ENCODE measurements around the gene TMEM63B.

TMEM63B gene

DNA sequence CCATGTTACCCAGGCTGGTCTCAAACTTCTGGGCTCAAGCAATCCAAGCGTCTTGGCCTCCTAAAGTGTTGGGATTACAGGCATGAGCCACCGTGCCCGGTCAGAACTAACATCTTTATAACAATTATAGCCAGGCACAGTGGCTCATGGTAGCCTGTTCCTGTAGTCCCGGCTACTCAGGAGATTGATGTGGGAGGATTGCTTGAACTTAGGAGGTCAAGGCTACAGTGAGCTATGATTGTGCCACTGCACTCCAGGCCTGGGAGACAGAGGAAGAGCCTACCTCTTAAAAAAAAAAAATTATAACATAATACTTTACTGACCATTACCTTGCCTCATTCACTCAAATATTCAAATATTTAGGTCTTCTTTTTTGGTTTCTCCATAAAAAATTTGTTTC lies 72.5 kb downstream of the TMEM63B start:
- no peak for DNase-seq

DNA sequence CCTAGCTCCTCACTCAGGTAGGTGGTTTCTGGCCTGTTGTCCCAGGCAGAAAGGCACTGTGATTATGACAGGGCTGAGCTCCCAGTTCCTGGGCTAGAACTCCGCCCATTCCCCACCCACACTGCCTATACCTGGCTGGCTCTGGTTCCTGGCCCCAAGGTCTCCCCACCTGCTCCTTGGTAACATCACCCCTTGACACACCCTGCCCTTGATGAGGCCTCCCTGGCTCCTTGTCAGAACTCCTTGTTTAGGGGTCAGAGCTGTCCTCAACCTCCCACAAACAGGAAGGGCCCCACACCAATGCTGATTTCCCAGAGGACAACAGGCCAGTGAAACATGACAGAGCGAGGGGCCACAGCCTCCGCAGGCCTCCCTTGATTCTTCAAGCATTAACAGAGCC lies 73.8 kb downstream of the TMEM63B start:
- no peak for DNase-seq

DNA sequence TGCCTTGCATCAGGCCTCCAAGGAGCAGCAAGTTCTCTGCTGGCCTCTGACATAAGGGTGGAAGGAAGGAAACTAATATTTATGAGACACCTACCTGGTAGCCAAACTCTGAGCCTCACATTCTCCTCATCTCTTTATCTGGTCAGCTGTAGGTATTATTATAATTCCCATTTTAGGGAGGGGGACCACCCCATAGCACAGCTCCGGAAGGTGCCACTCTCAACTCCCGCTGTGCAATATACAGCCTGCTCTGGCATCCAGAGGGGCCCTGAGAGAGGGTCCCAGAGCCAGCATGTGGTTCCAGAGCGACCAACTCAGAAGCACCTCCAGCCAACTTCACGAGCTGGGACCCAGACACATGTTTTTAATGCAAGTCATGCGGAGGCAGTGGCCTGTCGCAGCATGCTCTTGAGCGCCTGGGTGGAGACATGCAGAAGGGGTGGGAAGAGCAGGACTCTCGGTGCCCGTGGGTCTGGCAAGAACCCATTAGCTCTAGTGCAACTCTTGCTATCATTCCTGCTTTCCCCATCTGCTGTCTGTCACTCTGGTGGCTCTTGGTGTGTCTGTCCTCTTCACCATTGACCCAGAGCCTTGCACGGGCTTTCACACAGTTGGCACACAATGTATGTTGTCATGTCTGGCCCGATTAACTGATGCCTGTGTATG lies 74.4 kb downstream of the TMEM63B start:
- no peak for DNase-seq

DNA sequence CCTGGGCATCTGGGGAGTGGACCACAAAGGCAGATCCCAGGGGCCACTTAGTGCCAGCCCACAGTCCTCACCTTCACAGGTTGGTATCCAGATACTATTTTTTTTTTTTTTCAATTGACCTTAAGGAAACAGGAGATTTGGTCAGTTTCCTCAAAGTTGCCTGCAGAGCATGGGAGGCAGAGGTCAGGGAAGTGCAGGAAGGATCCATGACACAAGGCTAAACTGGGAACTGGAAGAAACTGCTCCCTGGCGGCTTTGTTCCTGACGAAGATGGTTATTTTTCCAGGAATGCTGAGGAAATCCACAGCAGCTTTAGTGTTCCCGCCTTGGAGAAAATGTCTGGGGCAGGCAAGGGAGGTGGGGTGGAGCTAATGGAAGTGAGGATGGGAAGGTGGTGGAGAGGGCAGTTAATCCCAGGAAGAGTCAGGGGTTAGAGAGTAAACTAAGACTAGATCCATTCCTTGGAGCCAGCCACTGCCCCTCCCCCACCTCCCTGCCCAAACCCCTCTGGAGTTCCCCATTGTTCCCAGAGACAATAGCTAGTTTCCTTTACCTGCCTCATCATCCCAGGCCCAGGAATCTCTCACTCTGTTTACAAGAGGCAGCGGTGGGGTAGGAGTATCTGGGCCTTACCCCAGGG lies 75.1 kb downstream of the TMEM63B start:
- DNase-seq, result no peak

DNA sequence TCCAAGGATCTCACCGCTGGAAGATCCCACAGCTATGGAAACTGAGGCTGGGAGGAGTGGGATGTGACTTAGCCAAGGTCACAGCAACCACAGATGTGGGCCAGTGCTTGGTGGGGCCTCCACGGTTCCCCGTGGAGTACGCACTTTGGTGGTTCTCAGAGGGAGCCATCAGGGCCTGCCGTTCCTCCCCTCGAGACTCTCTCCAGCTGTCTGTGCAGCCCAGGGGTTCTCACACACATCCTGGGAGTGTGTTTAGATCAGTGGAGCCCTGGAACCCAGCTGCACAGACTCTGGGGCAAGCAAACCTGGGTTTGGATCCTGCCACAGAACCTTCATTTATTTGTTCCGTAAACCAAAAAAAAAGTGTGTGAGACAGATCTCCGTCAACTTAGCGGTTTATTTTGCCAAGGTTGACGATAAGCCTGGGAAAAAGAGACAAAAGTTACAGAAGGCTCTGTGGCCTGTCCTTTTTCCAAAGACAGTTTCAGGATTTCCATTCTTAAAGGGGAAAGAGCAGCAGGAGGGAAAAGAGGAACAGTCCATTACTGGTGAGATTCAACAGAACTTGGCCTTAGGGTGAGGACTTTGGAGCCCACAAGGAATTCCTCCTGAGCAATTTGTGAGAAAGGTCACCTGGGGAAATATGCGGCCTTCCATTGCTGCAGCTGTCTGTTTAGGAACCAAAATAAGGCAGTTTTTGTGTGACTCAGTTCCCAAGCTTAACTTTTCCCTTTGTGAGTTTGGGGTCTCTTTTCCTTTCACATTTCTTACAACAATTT lies 75.8 kb downstream of the TMEM63B start:
- no peak for DNase-seq

DNA sequence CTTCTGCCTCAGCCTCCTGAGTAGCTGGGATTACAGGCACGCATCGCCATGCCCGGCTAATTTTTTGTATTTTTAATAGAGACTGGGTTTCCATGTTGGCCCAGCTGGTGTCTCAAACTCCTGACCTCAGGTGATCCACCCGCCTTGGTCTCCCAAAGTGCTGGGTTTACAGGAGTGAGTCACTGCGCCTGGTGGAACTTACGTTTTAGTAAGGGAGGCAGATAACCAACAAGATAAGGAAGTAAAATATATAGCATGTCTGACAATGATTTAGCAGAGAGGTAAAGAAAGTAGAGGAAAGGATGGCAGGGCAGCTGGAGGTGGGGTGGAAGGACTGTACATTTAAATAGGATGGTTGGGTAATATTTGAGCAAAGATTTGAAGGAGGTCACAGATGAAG lies 76.6 kb downstream of the TMEM63B start:
- no peak for DNase-seq

Data from NCI-H1092 treated with DMSO at 0.1 percent for 48 hours (cell line).